Measurements from ENCODE around the gene DUSP15.
"Not testable (repeated sequence)": the region's sequence is repeated elsewhere in the genome, so short reads cannot be mapped to it uniquely, and the experiment has no call there.

DUSP15 gene

GRCh38 chr20:31831211-31831610, 39.1 kb downstream of the DUSP15 start:
- Histone ChIP-seq H3K9ac (ENCODE audit: low read length) (no peak overlapping the region), H3K36me3 (ENCODE audit: control insufficient read depth, insufficient read depth, low read length) (no peaks in the 10 kb centered on the region), H3K4me1 (ENCODE audit: control insufficient read depth, insufficient read depth, low read length) (peaks cover 10% of the 10 kb centered on the region), H3K27me3 (ENCODE audit: control insufficient read depth, insufficient read depth, low read length) (no peaks in the 10 kb centered on the region), H3K9me3 (ENCODE audit: control insufficient read depth, low read length) (no peaks in the 10 kb centered on the region), H3K4me3 (ENCODE audit: low read length) (no peak overlapping the region)

GRCh38 chr20:31830406-31830981, 39.8 kb downstream of the DUSP15 start:
- Histone ChIP-seq H3K4me1 (ENCODE audit: control insufficient read depth, insufficient read depth, low read length) (peaks cover 3% of the 10 kb centered on the region), H3K9me3 (ENCODE audit: control insufficient read depth, low read length) (no peaks in the 10 kb centered on the region), H3K27me3 (ENCODE audit: control insufficient read depth, insufficient read depth, low read length) (no peaks in the 10 kb centered on the region), H3K9ac (ENCODE audit: low read length) (no peak overlapping the region), H3K4me3 (ENCODE audit: low read length) (no peak overlapping the region), H3K36me3 (ENCODE audit: control insufficient read depth, insufficient read depth, low read length) (no peaks in the 10 kb centered on the region)

- Histone ChIP-seq H3K27me3 (ENCODE audit: control insufficient read depth, insufficient read depth, low read length) (no peaks in the 10 kb centered on the region), H3K9ac (ENCODE audit: low read length) (no peak overlapping the region), H3K4me1 (ENCODE audit: control insufficient read depth, insufficient read depth, low read length) (no peaks in the 10 kb centered on the region), H3K36me3 (ENCODE audit: control insufficient read depth, insufficient read depth, low read length) (no peaks in the 10 kb centered on the region), H3K4me3 (ENCODE audit: low read length) (no peak overlapping the region), H3K9me3 (ENCODE audit: control insufficient read depth, low read length) (no peaks in the 10 kb centered on the region)
Measured at GRCh38 chr20:31829731-31830130, 40.6 kb downstream of the DUSP15 start.

GRCh38 chr20:31828016-31828415, 42.3 kb downstream of the DUSP15 start:
- not testable (repeated sequence) for H3K36me3 ChIP-seq (ENCODE audit: control insufficient read depth, insufficient read depth, low read length); H3K4me1 ChIP-seq (ENCODE audit: control insufficient read depth, insufficient read depth, low read length); H3K9ac ChIP-seq (ENCODE audit: low read length); H3K27me3 ChIP-seq (ENCODE audit: control insufficient read depth, insufficient read depth, low read length); H3K9me3 ChIP-seq (ENCODE audit: control insufficient read depth, low read length); H3K4me3 ChIP-seq (ENCODE audit: low read length)

GRCh38 chr20:31827059-31827458, 43.3 kb downstream of the DUSP15 start:
- H3K4me3 ChIP-seq (ENCODE audit: low read length): no peak overlapping the region
- no peak overlapping the region for H3K9ac ChIP-seq (ENCODE audit: low read length)
- H3K4me1 ChIP-seq (ENCODE audit: control insufficient read depth, insufficient read depth, low read length): peaks cover 9% of the 10 kb centered on the region
- no peaks in the 10 kb centered on the region for H3K9me3 ChIP-seq (ENCODE audit: control insufficient read depth, low read length)
- no peaks in the 10 kb centered on the region for H3K27me3 ChIP-seq (ENCODE audit: control insufficient read depth, insufficient read depth, low read length)
- no peaks in the 10 kb centered on the region for H3K36me3 ChIP-seq (ENCODE audit: control insufficient read depth, insufficient read depth, low read length)

- H3K4me1 ChIP-seq (ENCODE audit: control insufficient read depth, insufficient read depth, low read length): peaks cover 9% of the 10 kb centered on the region
- no peaks in the 10 kb centered on the region for H3K9me3 ChIP-seq (ENCODE audit: control insufficient read depth, low read length)
- no peak overlapping the region for H3K9ac ChIP-seq (ENCODE audit: low read length)
- no peaks in the 10 kb centered on the region for H3K27me3 ChIP-seq (ENCODE audit: control insufficient read depth, insufficient read depth, low read length)
- no peaks in the 10 kb centered on the region for H3K36me3 ChIP-seq (ENCODE audit: control insufficient read depth, insufficient read depth, low read length)
- no peak overlapping the region for H3K4me3 ChIP-seq (ENCODE audit: low read length)
Measured at GRCh38 chr20:31826074-31826473, 44.3 kb downstream of the DUSP15 start.

GRCh38 chr20:31824554-31825313, 45.6 kb downstream of the DUSP15 start:
- peaks cover 9% of the 10 kb centered on the region for H3K4me1 ChIP-seq (ENCODE audit: control insufficient read depth, insufficient read depth, low read length)
- no peak overlapping the region for H3K9ac ChIP-seq (ENCODE audit: low read length)
- no peaks in the 10 kb centered on the region for H3K9me3 ChIP-seq (ENCODE audit: control insufficient read depth, low read length)
- H3K4me3 ChIP-seq (ENCODE audit: low read length): no peak overlapping the region
- no peaks in the 10 kb centered on the region for H3K27me3 ChIP-seq (ENCODE audit: control insufficient read depth, insufficient read depth, low read length)
- H3K36me3 ChIP-seq (ENCODE audit: control insufficient read depth, insufficient read depth, low read length): no peaks in the 10 kb centered on the region

- Histone ChIP-seq H3K36me3 (ENCODE audit: control insufficient read depth, insufficient read depth, low read length) (no peaks in the 10 kb centered on the region), H3K4me3 (ENCODE audit: low read length) (no peak overlapping the region), H3K27me3 (ENCODE audit: control insufficient read depth, insufficient read depth, low read length) (no peaks in the 10 kb centered on the region), H3K9ac (ENCODE audit: low read length) (no peak overlapping the region), H3K4me1 (ENCODE audit: control insufficient read depth, insufficient read depth, low read length) (peaks cover 9% of the 10 kb centered on the region), H3K9me3 (ENCODE audit: control insufficient read depth, low read length) (no peaks in the 10 kb centered on the region)
Measured at GRCh38 chr20:31824125-31824485, 46.2 kb downstream of the DUSP15 start.

GRCh38 chr20:31823360-31824124, 46.8 kb downstream of the DUSP15 start:
- H3K9ac ChIP-seq (ENCODE audit: low read length): no peak overlapping the region
- H3K4me3 ChIP-seq (ENCODE audit: low read length): no peak overlapping the region
- peaks cover 9% of the 10 kb centered on the region for H3K4me1 ChIP-seq (ENCODE audit: control insufficient read depth, insufficient read depth, low read length)
- H3K9me3 ChIP-seq (ENCODE audit: control insufficient read depth, low read length): no peaks in the 10 kb centered on the region
- H3K27me3 ChIP-seq (ENCODE audit: control insufficient read depth, insufficient read depth, low read length): no peaks in the 10 kb centered on the region
- H3K36me3 ChIP-seq (ENCODE audit: control insufficient read depth, insufficient read depth, low read length): no peaks in the 10 kb centered on the region

GRCh38 chr20:31822421-31823330, 47.7 kb downstream of the DUSP15 start:
- Histone ChIP-seq H3K27me3 (ENCODE audit: control insufficient read depth, insufficient read depth, low read length) (no peaks in the 10 kb centered on the region), H3K4me1 (ENCODE audit: control insufficient read depth, insufficient read depth, low read length) (peaks cover 9% of the 10 kb centered on the region), H3K4me3 (ENCODE audit: low read length) (no peak overlapping the region), H3K36me3 (ENCODE audit: control insufficient read depth, insufficient read depth, low read length) (no peaks in the 10 kb centered on the region), H3K9me3 (ENCODE audit: control insufficient read depth, low read length) (no peaks in the 10 kb centered on the region), H3K9ac (ENCODE audit: low read length) (no peak overlapping the region)

GRCh38 chr20:31821427-31821826, 48.9 kb downstream of the DUSP15 start:
- Histone ChIP-seq H3K27me3 (ENCODE audit: control insufficient read depth, insufficient read depth, low read length) (no peaks in the 10 kb centered on the region), H3K9ac (ENCODE audit: low read length) (no peak overlapping the region), H3K36me3 (ENCODE audit: control insufficient read depth, insufficient read depth, low read length) (no peaks in the 10 kb centered on the region), H3K4me1 (ENCODE audit: control insufficient read depth, insufficient read depth, low read length) (peaks cover 9% of the 10 kb centered on the region), H3K9me3 (ENCODE audit: control insufficient read depth, low read length) (no peaks in the 10 kb centered on the region), H3K4me3 (ENCODE audit: low read length) (no peak overlapping the region)

Measured in mucosa of stomach (tissue), 1 donor.